ENCODE data around the gene ALG5.
A peak's percentile ranks its signal among the peaks of the same experiment; 100 is the strongest.

ALG5 gene

GRCh38 chr13:36999054-36999714 lies at the start of gene ALG5:
TSS of gene ALG5 (minus strand) at chr13:36999340. CDS start at chr13:36999300, 40 bp downstream.
- peak; percentile 45 for DNase-seq (ENCODE audit: low read depth)

GRCh38 chr13:37047846-37048245 lies 48.7 kb upstream of the ALG5 start:
- DNase-seq (ENCODE audit: low read depth), result no peak

- DNase-seq (ENCODE audit: low read depth), result no peak
These were observed 47.9 kb upstream of the ALG5 start for GRCh38 chr13:37047032-37047431.

GRCh38 chr13:37046062-37046461 lies 46.9 kb upstream of the ALG5 start:
- DNase-seq (ENCODE audit: low read depth), result no peak

GRCh38 chr13:37040789-37041188 lies 41.6 kb upstream of the ALG5 start:
- no peak for DNase-seq (ENCODE audit: low read depth)

GRCh38 chr13:37039896-37040295 lies 40.8 kb upstream of the ALG5 start:
- no peak for DNase-seq (ENCODE audit: low read depth)

GRCh38 chr13:37037241-37037640 lies 38.1 kb upstream of the ALG5 start:
- DNase-seq (ENCODE audit: low read depth), result no peak

GRCh38 chr13:37029617-37030016 lies 30.5 kb upstream of the ALG5 start:
- DNase-seq (ENCODE audit: low read depth), result no peak

GRCh38 chr13:37027639-37028038 lies 28.5 kb upstream of the ALG5 start:
- no peak for DNase-seq (ENCODE audit: low read depth)

- no peak for DNase-seq (ENCODE audit: low read depth)
These were observed 27.6 kb upstream of the ALG5 start for GRCh38 chr13:37026771-37027170.

GRCh38 chr13:37023871-37024270 lies 24.7 kb upstream of the ALG5 start:
- no peak for DNase-seq (ENCODE audit: low read depth)

- no peak for DNase-seq (ENCODE audit: low read depth)
These were observed 15.5 kb upstream of the ALG5 start for GRCh38 chr13:37014609-37015008.

- DNase-seq (ENCODE audit: low read depth), result no peak
These were observed 12.6 kb upstream of the ALG5 start for GRCh38 chr13:37011788-37012187.

- no peak for DNase-seq (ENCODE audit: low read depth)
These were observed 11.9 kb upstream of the ALG5 start for GRCh38 chr13:37011002-37011401.

GRCh38 chr13:37010424-37010823 lies 11.3 kb upstream of the ALG5 start:
- DNase-seq (ENCODE audit: low read depth), result no peak

GRCh38 chr13:37009692-37010091 lies 10.6 kb upstream of the ALG5 start:
- DNase-seq (ENCODE audit: low read depth), result no peak

- DNase-seq (ENCODE audit: low read depth), result no peak
These were observed 2.7 kb upstream of the ALG5 start for GRCh38 chr13:37001921-37002250.

- DNase-seq (ENCODE audit: low read depth), result no peak
These were observed 507 bp downstream of the ALG5 start for GRCh38 chr13:36998624-36999041.

- no peak for DNase-seq (ENCODE audit: low read depth)
These were observed 1.3 kb downstream of the ALG5 start for GRCh38 chr13:36997716-36998427.

GRCh38 chr13:36992362-36992761 lies 6.8 kb downstream of the ALG5 start:
- DNase-seq (ENCODE audit: low read depth), result no peak

- DNase-seq (ENCODE audit: low read depth), result no peak
These were observed 12.5 kb downstream of the ALG5 start for GRCh38 chr13:36986462-36987240.

GRCh38 chr13:36981156-36981743 lies 17.9 kb downstream of the ALG5 start:
- no peak for DNase-seq (ENCODE audit: low read depth)
